Stomach (tissue), 4 donors: ENCODE results near the gene C1orf167.

Experiments used
- POLR2A ChIP-seq, 4 donors: fragments of 450-650 bp; IDR thresholded peaks; one replicate each; pipeline ENCODE4 v1.6.1; 2016; ENCODE audit warnings: antibody characterized with exemption in 4 of 4, control low read depth in 2 of 4, mild to moderate bottlenecking in 1 of 4, moderate library complexity in 1 of 4
- TF ChIP-seq, protein P1 (sequence below), 7 experiments: fragments of 450-650 bp in 4 of 7; fragments of 200-600 bp in 3 of 7; sonication (generic) in 3 of 7; IDR thresholded peaks; one replicate each; pipeline ENCODE4 v1.5.1; 2016 to 2019; ENCODE audit warnings: antibody characterized with exemption in 7 of 7, control low read depth in 2 of 7, mild to moderate bottlenecking in 1 of 7

DNA sequence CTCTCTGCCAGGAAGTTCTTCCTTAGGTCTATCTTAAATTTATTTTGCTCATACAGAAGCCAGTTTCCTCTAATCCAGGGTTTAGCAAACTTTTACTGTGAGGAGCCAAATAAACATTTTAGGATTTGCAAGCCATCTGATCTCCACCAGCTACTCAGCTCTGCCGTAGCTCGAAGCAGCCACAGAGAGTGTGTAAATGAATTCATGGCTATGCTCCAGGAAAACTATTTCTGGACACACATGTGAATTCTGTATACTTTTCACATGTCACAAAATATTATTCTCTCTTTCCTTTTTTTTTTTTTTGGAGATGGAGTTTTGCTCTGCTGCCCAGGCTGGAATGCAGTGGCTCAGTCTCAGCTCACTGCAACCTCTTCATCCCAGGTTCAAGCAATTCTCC lies 39.5 kb upstream of the C1orf167 start:
- TF ChIP-seq, protein P1, sequence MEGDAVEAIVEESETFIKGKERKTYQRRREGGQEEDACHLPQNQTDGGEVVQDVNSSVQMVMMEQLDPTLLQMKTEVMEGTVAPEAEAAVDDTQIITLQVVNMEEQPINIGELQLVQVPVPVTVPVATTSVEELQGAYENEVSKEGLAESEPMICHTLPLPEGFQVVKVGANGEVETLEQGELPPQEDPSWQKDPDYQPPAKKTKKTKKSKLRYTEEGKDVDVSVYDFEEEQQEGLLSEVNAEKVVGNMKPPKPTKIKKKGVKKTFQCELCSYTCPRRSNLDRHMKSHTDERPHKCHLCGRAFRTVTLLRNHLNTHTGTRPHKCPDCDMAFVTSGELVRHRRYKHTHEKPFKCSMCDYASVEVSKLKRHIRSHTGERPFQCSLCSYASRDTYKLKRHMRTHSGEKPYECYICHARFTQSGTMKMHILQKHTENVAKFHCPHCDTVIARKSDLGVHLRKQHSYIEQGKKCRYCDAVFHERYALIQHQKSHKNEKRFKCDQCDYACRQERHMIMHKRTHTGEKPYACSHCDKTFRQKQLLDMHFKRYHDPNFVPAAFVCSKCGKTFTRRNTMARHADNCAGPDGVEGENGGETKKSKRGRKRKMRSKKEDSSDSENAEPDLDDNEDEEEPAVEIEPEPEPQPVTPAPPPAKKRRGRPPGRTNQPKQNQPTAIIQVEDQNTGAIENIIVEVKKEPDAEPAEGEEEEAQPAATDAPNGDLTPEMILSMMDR (IDR thresholded peaks at IDR 0.05): no peak
- no peak for TF ChIP-seq POLR2A (IDR thresholded peaks at IDR 0.05)
